K562 (cell line): ENCODE measurements around the gene KCP. TPM values are rescaled to one million over a fixed set of nuclear protein-coding genes. Genes with fewer than 3 reads are reported as not detected.

Experiments used
- BMI1 ChIP-seq: fragments of 150-350 bp; IDR thresholded peaks from 2 replicates; pipeline ENCODE4 v1.6.1; 2014; ENCODE audit warnings: low read length
- CLOCK ChIP-seq: fragments of 250-450 bp; sonication (Bioruptor Pico); IDR thresholded peaks from 2 replicates; pipeline ENCODE4 v1.4.0; 2020; ENCODE audit warnings: mild to moderate bottlenecking, moderate library complexity, borderline replicate concordance
- MGA ChIP-seq: fragments of 450-650 bp; IDR thresholded peaks from 2 replicates; pipeline ENCODE4 v1.6.1; 2016; ENCODE audit warnings: mild to moderate bottlenecking, moderate library complexity
- RBM25 ChIP-seq: fragments of 200-400 bp; formaldehyde crosslinking; IDR thresholded peaks from 2 replicates; pipeline ENCODE4 v1.6.1; 2018; ENCODE audit warnings: low read length, low read depth, moderate library complexity; ENCODE audit not compliant: severe bottlenecking
- SREBF2 ChIP-seq: sonication (generic); formaldehyde crosslinking; IDR thresholded peaks from 2 replicates; pipeline ENCODE4 v1.4.0; 2020; ENCODE audit warnings: mild to moderate bottlenecking, missing genetic modification reagents
- TCF7 ChIP-seq: sonication (generic); IDR thresholded peaks from 2 replicates; pipeline ENCODE4 v1.6.1; 2016; ENCODE audit warnings: antibody characterized with exemption, borderline replicate concordance
- TFE3 ChIP-seq: fragments of 450-650 bp; formaldehyde crosslinking; IDR thresholded peaks from 2 replicates; pipeline ENCODE4 v1.4.0; 2020; ENCODE audit warnings: mild to moderate bottlenecking, mixed read lengths
- polyA plus RNA-seq, 8 experiments: library from polyadenylated mRNA; depleted of rRNA in 4 of 8; stranded (reverse) in 5 of 8; unstranded in 3 of 8; fragments of >200 nt; fragmentation: Nextera tagmentation in 2 of 8; fragmentation: Illumina TruSeq in 1 of 8; extraction: Ambion mirVana in 2 of 8; extraction: Trizol in 1 of 8; gene quantifications; 2 replicates each; pipeline versions ENCODE4 v1.2.1 to v1.2.3, GENCODE V29; 2011 to 2014; ENCODE audit warnings: inconsistent platforms in 1 of 8, missing spikeins in 1 of 8
- total RNA-seq, 7 experiments: library from RNA; depleted of rRNA in 6 of 7; stranded (reverse); fragments of >200 nt in 6 of 7; fragmentation: Illumina TruSeq in 2 of 7; extraction: Trizol in 2 of 7; gene quantifications; 2 replicates each; pipeline versions ENCODE4 v1.2.1 to v1.2.3, GENCODE V29; 2011 to 2021; ENCODE audit warnings: low replicate concordance in 1 of 7

The KCP gene
- total and polyA plus RNA-seq, 9 of the 15 experiments (the other 6 are each of a cell fraction or from before 2014, with no cell fraction given), result 0.06 to 0.17 (median 0.12) TPM; not detected in 3

- TF ChIP-seq MGA, result peak; percentile 43; the same call in 1 of the 2 replicates
- peak; percentile 72; the same call in 1 of the 2 replicates for TF ChIP-seq SREBF2 (CRISPR knock-in tag)
- TF ChIP-seq CLOCK (CRISPR knock-in tag), result 0 out of 2 replicates have a peak, but pooled peaks have one; percentile 37
- peak; percentile 29 for TF ChIP-seq TCF7
- no peak for TF ChIP-seq BMI1
- TF ChIP-seq RBM25, result no peak
- no peak for TF ChIP-seq TFE3
These were observed 50.1 kb downstream of the KCP start (continued) for GRCh38 chr7:128860158-128861073.
